ENCODE measurements around the gene SURF1.
"Not testable (repeated sequence)": the region's sequence is repeated elsewhere in the genome, so short reads cannot be mapped to it uniquely, and the experiment has no call there.

The SURF1 gene

GRCh38 chr9:133341369-133342068 is 14.8 kb downstream of the SURF1 start:
- no peak for DNase-seq

- DNase-seq, result no peak
Observed at GRCh38 chr9:133340916-133341315, 15.4 kb downstream of the SURF1 start.

- no peak for DNase-seq
Observed at GRCh38 chr9:133340256-133340655, 16.0 kb downstream of the SURF1 start.

GRCh38 chr9:133339641-133340040 is 16.6 kb downstream of the SURF1 start:
- no peak for DNase-seq

GRCh38 chr9:133335924-133336811 is 20.1 kb downstream of the SURF1 start, which contains the start of gene SURF6:
Gene SURF6 (minus strand): TSS chr9:133336188. CDS start chr9:133336132, 56 bp downstream.
- DNase-seq, result peak; percentile 90 to 94

GRCh38 chr9:133334888-133335287 is 21.4 kb downstream of the SURF1 start:
- DNase-seq, result not testable (repeated sequence)

GRCh38 chr9:133334161-133334560 is 22.1 kb downstream of the SURF1 start:
- DNase-seq, result no peak

GRCh38 chr9:133333566-133333965 is 22.7 kb downstream of the SURF1 start:
- DNase-seq, result no peak

GRCh38 chr9:133333011-133333410 is 23.3 kb downstream of the SURF1 start:
- no peak for DNase-seq

GRCh38 chr9:133332381-133332730 is 23.9 kb downstream of the SURF1 start:
- DNase-seq, result no peak

GRCh38 chr9:133331641-133332380 is 24.5 kb downstream of the SURF1 start:
- DNase-seq, result no peak

- DNase-seq, result no peak
Observed at GRCh38 chr9:133331221-133331620, 25.1 kb downstream of the SURF1 start.

- DNase-seq, result not testable (repeated sequence)
Observed at GRCh38 chr9:133329306-133330156, 26.8 kb downstream of the SURF1 start.

GRCh38 chr9:133327834-133328484 is 28.3 kb downstream of the SURF1 start:
- DNase-seq, result no peak

- DNase-seq, result not testable (repeated sequence)
Observed at GRCh38 chr9:133327021-133327420, 29.3 kb downstream of the SURF1 start.

GRCh38 chr9:133323991-133324703 is 32.1 kb downstream of the SURF1 start:
- no peak for DNase-seq

GRCh38 chr9:133323211-133323610 is 33.1 kb downstream of the SURF1 start:
- DNase-seq, result no peak

- DNase-seq, result no peak
Observed at GRCh38 chr9:133322701-133323100, 33.6 kb downstream of the SURF1 start.

GRCh38 chr9:133321411-133321935 is 34.8 kb downstream of the SURF1 start:
- DNase-seq, result no peak

- no peak for DNase-seq
Observed at GRCh38 chr9:133320421-133320881, 35.8 kb downstream of the SURF1 start.

- not testable (repeated sequence) for DNase-seq
Observed at GRCh38 chr9:133317551-133317950, 38.7 kb downstream of the SURF1 start.

All from SHP77 (cell line).